Body of pancreas (tissue), 4 donors: ENCODE results near the gene CUL9.

Experiments used
- CTCF ChIP-seq, 7 experiments: fragments of 450-650 bp in 4 of 7; fragments of 200-600 bp in 3 of 7; sonication (generic) in 3 of 7; IDR thresholded peaks; one replicate each; pipeline ENCODE4 v1.5.1; 2016 to 2019; ENCODE audit warnings: antibody characterized with exemption in 7 of 7
- POLR2A ChIP-seq, 3 donors: fragments of 450-650 bp; IDR thresholded peaks; one replicate each; pipeline ENCODE4 v1.6.1; 2016; ENCODE audit warnings: antibody characterized with exemption in 3 of 3, mild to moderate bottlenecking in 2 of 3

GRCh38 chr6:43174263-43175112 is 7.5 kb upstream of the CUL9 start:
- TF ChIP-seq CTCF (IDR thresholded peaks at IDR 0.05) (peak in 4 of 7 experiments; percentile 18 to 41 (median 32)), POLR2A (IDR thresholded peaks at IDR 0.05) (peak; percentile 25 to 68 (median 68))
